ENCODE data around the gene HNRNPF. TPM values are rescaled to one million over a fixed set of nuclear protein-coding genes. Genes with fewer than 3 reads are reported as not detected.

The HNRNPF gene
- polyA plus RNA-seq, 1 donor (not counting 4 experiments of a cell fraction or from before 2014, with no cell fraction given), result 238 TPM

DNA sequence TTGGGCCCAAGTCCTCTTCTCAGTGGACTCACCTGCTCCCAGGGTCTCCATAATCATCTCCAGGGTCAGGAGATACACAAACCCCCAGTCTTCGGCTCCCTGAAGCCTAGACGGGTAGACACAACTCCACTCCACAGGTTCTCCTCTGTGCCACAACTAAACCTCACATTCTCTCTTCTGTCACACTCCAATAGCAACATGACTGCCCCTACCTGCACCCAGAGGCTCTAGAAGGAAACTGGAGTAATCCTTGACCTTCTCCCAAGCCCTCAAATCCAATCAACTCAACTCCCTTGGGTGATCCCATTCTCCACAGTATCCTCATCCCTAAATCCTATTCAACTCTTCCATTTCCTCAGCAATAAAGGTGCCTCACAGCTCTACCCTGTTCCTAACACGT is 16.2 kb downstream of the HNRNPF start:
- H4K20me1 ChIP-seq (ENCODE audit: control insufficient read depth, extremely low read depth, insufficient read depth, low read length), result peaks cover 23% of the 10 kb centered on the region
- peaks cover 9% of the 10 kb centered on the region for H3K4me1 ChIP-seq (ENCODE audit: control insufficient read depth, extremely low read depth, insufficient read depth, low read length)
- H3K27ac ChIP-seq (ENCODE audit: control insufficient read depth, insufficient read depth, low read length), result no peak overlapping the region
- no peaks in the 10 kb centered on the region for H3K9me3 ChIP-seq (ENCODE audit: control insufficient read depth, low read depth, low read length)
- no peak for TF ChIP-seq EZH2 (IDR thresholded peaks at IDR 0.05; ENCODE audit: low read length)
- TF ChIP-seq CTCF (optimal IDR thresholded peaks at IDR 0.05 in 1 of 3, IDR thresholded peaks at IDR 0.05 in 1 of 3, conservative IDR thresholded peaks at IDR 0.05 in 1 of 3; ENCODE audit: extremely low read depth in 1 of 3, insufficient read depth in 2 of 3, low read length in 3 of 3), result no peak
- H2AFZ ChIP-seq (ENCODE audit: control insufficient read depth, low read length), result no peak overlapping the region
- no peak overlapping the region for H3K4me2 ChIP-seq (ENCODE audit: control insufficient read depth, extremely low read depth, insufficient read depth, low read depth, low read length)
- no peak overlapping the region for H3K9ac ChIP-seq (ENCODE audit: control insufficient read depth, extremely low read depth, insufficient read depth, low read length)
- no peaks in the 10 kb centered on the region for H3K27me3 ChIP-seq (ENCODE audit: control insufficient read depth, extremely low read depth, insufficient read depth, low read length)
- H3K4me3 ChIP-seq (ENCODE audit: control insufficient read depth in 2 of 3, extremely low read depth in 1 of 3, insufficient read depth in 2 of 3, low read depth in 1 of 3, low read length in 3 of 3), result no peak overlapping the region
- dilution Hi-C loops (cut with MboI; ENCODE audit: extremely low pct_ligation_motif_present, low sequenced_read_pairs), result no loop called here
- no peak for DNase-seq (ENCODE audit: low read depth, low spot score)
- peaks cover 90% of the 10 kb centered on the region for H3K79me2 ChIP-seq (ENCODE audit: control insufficient read depth, insufficient read depth, low read length)
- no peak for FAIRE-seq
- H3K36me3 ChIP-seq (ENCODE audit: control insufficient read depth in 2 of 2, extremely low read depth in 1 of 2, insufficient read depth in 2 of 2, low read length in 2 of 2), result peaks cover 27 to 54% of the 10 kb centered on the region in 2 experiments
- no peaks in the 10 kb centered on the region for H3K9me1 ChIP-seq (ENCODE audit: control insufficient read depth, extremely low read depth, insufficient read depth, low read length)

- no peak overlapping the region for H3K27ac ChIP-seq (ENCODE audit: control insufficient read depth, insufficient read depth, low read length)
- TF ChIP-seq EZH2 (IDR thresholded peaks at IDR 0.05; ENCODE audit: low read length), result no peak
- TF ChIP-seq CTCF (optimal IDR thresholded peaks at IDR 0.05 in 1 of 3, IDR thresholded peaks at IDR 0.05 in 1 of 3, conservative IDR thresholded peaks at IDR 0.05 in 1 of 3; ENCODE audit: extremely low read depth in 1 of 3, insufficient read depth in 2 of 3, low read length in 3 of 3), result no peak
- no peak for FAIRE-seq
- H3K4me1 ChIP-seq (ENCODE audit: control insufficient read depth, extremely low read depth, insufficient read depth, low read length), result peaks cover 9% of the 10 kb centered on the region
- H3K9ac ChIP-seq (ENCODE audit: control insufficient read depth, extremely low read depth, insufficient read depth, low read length), result no peak overlapping the region
- no peak for DNase-seq (ENCODE audit: low read depth, low spot score)
- no peak overlapping the region for H2AFZ ChIP-seq (ENCODE audit: control insufficient read depth, low read length)
- H3K9me1 ChIP-seq (ENCODE audit: control insufficient read depth, extremely low read depth, insufficient read depth, low read length), result no peaks in the 10 kb centered on the region
- H3K4me3 ChIP-seq (ENCODE audit: control insufficient read depth in 2 of 3, extremely low read depth in 1 of 3, insufficient read depth in 2 of 3, low read depth in 1 of 3, low read length in 3 of 3), result no peak overlapping the region
- peaks cover 23% of the 10 kb centered on the region for H4K20me1 ChIP-seq (ENCODE audit: control insufficient read depth, extremely low read depth, insufficient read depth, low read length)
- dilution Hi-C loops (cut with MboI; ENCODE audit: extremely low pct_ligation_motif_present, low sequenced_read_pairs), result no loop called here
- H3K9me3 ChIP-seq (ENCODE audit: control insufficient read depth, low read depth, low read length), result no peaks in the 10 kb centered on the region
- peaks cover 38 to 61% of the 10 kb centered on the region in 2 experiments for H3K36me3 ChIP-seq (ENCODE audit: control insufficient read depth in 2 of 2, extremely low read depth in 1 of 2, insufficient read depth in 2 of 2, low read length in 2 of 2)
- H3K4me2 ChIP-seq (ENCODE audit: control insufficient read depth, extremely low read depth, insufficient read depth, low read depth, low read length), result no peak overlapping the region
- peaks cover 87% of the 10 kb centered on the region for H3K79me2 ChIP-seq (ENCODE audit: control insufficient read depth, insufficient read depth, low read length)
- no peaks in the 10 kb centered on the region for H3K27me3 ChIP-seq (ENCODE audit: control insufficient read depth, extremely low read depth, insufficient read depth, low read length)
Measured at GRCh38 chr10:43391496-43391895, 17.5 kb downstream of the HNRNPF start.

Data from keratinocyte (primary cell).